GM23248 (cell line): ENCODE measurements around the gene CADPS.

Experiments used
- EZH2 ChIP-seq: fragments of 200-600 bp; sonication (generic); IDR thresholded peaks from 2 replicates; pipeline ENCODE4 v1.6.1; 2018; ENCODE audit warnings: antibody characterized with exemption, mild to moderate bottlenecking; ENCODE audit not compliant: insufficient read depth, poor library complexity, severe bottlenecking
- EZH2phosphoT487 ChIP-seq: fragments of 200-600 bp; sonication (generic); IDR thresholded peaks from 2 replicates; pipeline ENCODE4 v1.6.1; 2018; ENCODE audit warnings: antibody characterized with exemption, moderate library complexity, mild to moderate bottlenecking, low read depth; ENCODE audit not compliant: insufficient read depth

- TF ChIP-seq EZH2phosphoT487 (no peak), EZH2 (no peak)
These were observed 23.6 kb upstream of the CADPS start for GRCh38 chr3:62898530-62899496.
